NB4 (cell line): ENCODE results near the gene TRPM1.

Experiments
- DNase-seq: peaks from one replicate; pipeline ENCODE4 v3.0.0; 2010; ENCODE audit warnings: low read depth
- H3K4me3 ChIP-seq: one replicate; pipeline ENCODE4 v1.5.1; 2011; ENCODE audit warnings: mild to moderate bottlenecking, low read depth, low read length, moderate library complexity
- CTCF ChIP-seq: IDR thresholded peaks from one replicate; pipeline ENCODE4 v1.5.1; 2012; ENCODE audit warnings: low read depth, low read length
- MYC ChIP-seq: IDR thresholded peaks from 2 replicates; pipeline ENCODE4 v1.6.1; 2011; ENCODE audit warnings: low read depth, low read length
- POLR2A ChIP-seq: IDR thresholded peaks from 2 replicates; pipeline ENCODE4 v1.6.1; 2011; ENCODE audit warnings: mild to moderate bottlenecking; ENCODE audit not compliant: insufficient read length; ENCODE audit errors: extremely low read depth
- TF ChIP-seq, protein P1 (sequence below): IDR thresholded peaks from 2 replicates; pipeline ENCODE4 v1.6.1; 2011; ENCODE audit warnings: low read depth, low read length

TRPM1 gene

GRCh38 chr15:31147944-31148296 lies 46.4 kb upstream of the TRPM1 start:
- TF ChIP-seq POLR2A (no peak), MYC (no peak), CTCF (no peak)
- TF ChIP-seq, protein P1, sequence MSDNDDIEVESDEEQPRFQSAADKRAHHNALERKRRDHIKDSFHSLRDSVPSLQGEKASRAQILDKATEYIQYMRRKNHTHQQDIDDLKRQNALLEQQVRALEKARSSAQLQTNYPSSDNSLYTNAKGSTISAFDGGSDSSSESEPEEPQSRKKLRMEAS = no peak
- no peak overlapping the region for H3K4me3 ChIP-seq
- no peak for DNase-seq

GRCh38 chr15:31147456-31147855 lies 45.9 kb upstream of the TRPM1 start:
- H3K4me3 ChIP-seq = no peak overlapping the region
- TF ChIP-seq, protein P1 = no peak
- no peak for TF ChIP-seq MYC
- DNase-seq = no peak

DNA sequence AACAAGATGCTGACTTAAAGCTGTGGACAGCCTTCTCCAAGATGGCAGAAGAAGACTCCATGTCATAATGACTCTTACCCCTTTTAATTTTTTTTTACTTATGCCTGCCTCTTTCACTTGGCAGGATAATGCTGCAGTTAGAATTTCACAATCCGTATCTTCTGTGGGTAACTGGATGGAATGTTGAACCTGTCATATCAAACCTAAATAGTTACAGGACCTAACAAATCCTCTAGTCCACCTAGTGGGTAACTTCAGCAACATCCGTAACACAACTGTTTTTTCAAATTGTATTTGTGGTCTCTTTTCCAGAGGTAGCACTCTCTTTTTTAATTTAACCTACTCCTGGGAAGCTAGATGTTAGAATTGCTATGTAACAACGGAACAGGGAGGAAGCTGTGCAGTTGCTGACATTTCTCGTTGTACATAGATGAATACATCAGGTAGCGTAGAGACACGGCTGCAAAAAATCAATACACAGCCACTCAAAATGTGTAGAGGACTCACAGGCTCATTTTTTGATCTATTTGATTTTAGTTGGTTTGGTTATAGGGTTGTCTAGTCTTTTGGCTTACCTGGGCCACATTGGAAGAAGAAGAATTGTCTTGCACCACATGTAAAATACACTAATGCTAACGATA lies 43.9 kb upstream of the TRPM1 start:
- no peak overlapping the region for H3K4me3 ChIP-seq
- TF ChIP-seq CTCF = no peak
- TF ChIP-seq, protein P1 = no peak
- TF ChIP-seq POLR2A = no peak
- TF ChIP-seq MYC = no peak
- peak; percentile 21 for DNase-seq

DNA sequence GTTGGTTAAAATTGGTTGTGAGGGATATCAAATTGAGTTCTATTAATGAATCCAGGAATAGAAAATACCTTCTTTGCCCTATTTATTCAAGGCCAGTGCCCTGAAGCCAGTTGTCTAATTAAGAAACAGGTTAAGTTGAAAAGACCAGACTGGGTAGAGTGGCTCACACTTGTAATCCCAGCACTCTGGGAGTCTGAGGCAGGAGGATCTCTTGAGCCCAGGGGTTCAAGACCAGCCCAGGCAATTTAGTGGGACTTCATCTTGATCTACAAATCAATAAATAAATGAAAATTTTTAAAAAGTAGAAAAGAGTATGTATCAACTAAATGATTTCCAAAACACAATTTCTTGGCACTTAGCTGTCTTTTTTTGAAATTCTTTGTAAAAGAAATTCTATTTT lies 40.3 kb upstream of the TRPM1 start:
- no peak for DNase-seq
- no peak overlapping the region for H3K4me3 ChIP-seq
- TF ChIP-seq CTCF (no peak), POLR2A (no peak), MYC (no peak)
- TF ChIP-seq, protein P1 = no peak

DNA sequence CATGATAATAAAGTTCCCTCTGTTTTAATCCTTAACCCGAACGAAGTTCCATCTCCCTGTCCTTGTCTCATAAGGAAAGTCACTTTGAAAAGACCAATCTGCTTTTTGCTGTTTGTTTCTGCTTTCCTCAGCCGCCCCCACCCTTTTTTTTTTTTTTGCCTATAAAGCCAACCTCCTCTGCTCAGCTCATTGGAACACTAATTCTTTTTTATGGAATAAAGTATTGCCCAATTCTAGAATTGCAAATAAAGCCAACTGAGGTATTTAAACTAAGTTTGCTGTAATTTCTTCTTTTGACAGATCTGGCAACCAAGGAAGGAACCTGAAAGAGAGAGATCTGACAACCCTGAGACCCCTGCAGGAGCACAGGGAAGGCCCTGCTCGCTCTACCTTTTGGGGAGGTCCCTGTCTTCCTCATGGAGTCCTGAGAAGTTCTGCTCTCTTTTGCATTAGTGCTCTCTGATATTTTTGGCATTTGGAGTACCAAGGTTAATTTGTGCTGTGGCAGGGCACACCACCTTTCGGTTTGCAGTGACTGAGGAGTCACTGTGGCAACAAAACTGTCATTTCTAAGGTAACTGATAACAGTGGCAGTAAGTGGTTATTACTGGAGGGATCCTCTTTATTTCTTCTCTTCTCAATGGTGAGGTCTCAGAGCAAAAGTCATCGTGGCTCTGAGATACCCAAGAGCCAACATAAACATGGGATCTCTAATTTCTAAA lies 35.2 kb upstream of the TRPM1 start:
- DNase-seq = no peak
- no peak overlapping the region for H3K4me3 ChIP-seq
- no peak for TF ChIP-seq CTCF
- no peak for TF ChIP-seq MYC
- TF ChIP-seq, protein P1 = no peak
- no peak for TF ChIP-seq POLR2A

- TF ChIP-seq CTCF (no peak), MYC (no peak), POLR2A (no peak)
- TF ChIP-seq, protein P1 = no peak
- H3K4me3 ChIP-seq = no peak overlapping the region
- DNase-seq = no peak
These were observed 34.5 kb upstream of the TRPM1 start for GRCh38 chr15:31136016-31136415.
